ENCODE measurements around the gene SLC25A20.
A peak's percentile ranks its signal among the peaks of the same experiment; 100 is the strongest.

Gene SLC25A20

DNA sequence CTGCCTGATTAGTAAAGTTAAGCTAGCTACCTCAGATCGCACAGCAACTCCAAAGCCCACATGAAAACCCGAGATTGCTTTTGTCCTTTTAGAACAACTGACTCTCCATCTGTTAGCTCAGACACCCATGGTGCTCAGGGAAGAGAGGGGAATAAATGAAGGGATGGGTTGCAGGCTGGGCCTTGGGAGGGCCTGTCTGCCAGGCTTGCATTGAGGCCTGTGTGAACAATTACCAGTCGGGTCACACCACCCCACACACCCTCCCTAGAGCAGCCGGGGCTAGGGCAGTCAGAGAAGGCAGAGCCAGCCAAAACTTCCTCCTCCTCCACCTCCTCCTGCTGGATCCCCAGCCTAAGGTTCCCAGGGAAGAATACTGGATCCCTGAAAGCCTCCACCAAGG lies 42.2 kb downstream of the SLC25A20 start:
- TF ChIP-seq, protein P1, sequence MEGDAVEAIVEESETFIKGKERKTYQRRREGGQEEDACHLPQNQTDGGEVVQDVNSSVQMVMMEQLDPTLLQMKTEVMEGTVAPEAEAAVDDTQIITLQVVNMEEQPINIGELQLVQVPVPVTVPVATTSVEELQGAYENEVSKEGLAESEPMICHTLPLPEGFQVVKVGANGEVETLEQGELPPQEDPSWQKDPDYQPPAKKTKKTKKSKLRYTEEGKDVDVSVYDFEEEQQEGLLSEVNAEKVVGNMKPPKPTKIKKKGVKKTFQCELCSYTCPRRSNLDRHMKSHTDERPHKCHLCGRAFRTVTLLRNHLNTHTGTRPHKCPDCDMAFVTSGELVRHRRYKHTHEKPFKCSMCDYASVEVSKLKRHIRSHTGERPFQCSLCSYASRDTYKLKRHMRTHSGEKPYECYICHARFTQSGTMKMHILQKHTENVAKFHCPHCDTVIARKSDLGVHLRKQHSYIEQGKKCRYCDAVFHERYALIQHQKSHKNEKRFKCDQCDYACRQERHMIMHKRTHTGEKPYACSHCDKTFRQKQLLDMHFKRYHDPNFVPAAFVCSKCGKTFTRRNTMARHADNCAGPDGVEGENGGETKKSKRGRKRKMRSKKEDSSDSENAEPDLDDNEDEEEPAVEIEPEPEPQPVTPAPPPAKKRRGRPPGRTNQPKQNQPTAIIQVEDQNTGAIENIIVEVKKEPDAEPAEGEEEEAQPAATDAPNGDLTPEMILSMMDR (conservative IDR thresholded peaks at IDR 0.05; ENCODE audit: low read length) = no peak
- H3K4me3 ChIP-seq (ENCODE audit: low read length) = no peak overlapping the region
- no peak for DNase-seq (ENCODE audit: low read depth)

DNA sequence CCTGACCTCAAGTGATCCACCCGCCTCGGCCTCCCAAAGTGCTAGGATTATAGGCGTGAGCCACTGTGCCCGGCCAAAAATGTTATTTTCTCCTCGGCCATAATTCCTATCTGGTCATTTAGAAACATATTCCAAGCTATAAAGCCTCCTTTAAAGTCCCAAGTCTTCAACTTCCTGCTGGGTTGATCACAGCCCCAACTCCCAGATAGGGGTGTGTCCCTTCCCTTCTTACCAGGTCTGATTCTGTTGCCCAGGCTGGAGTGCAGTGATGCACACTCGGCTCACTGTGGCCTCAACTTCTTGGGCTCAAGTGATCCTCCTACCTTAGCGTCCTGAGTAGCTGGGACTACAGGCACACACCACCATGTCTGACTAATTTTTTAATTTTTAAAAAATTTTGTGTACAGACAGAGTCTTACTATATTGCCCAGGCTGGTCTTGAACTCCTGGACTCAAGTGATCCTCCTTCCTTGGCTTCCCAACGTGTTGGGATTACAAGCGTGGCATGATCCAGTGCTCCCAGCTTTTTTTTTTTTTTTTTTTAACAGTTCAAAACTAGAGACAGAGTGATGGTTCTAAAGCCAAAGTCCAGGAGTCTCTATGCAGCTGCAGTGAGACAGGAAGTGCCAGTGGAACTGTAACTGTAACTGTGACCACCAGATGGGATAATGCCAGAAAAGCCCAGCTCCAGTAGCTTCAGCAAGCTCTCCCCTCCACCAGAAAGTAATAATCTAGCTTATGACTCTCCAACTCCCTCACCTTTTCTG lies 42.8 kb downstream of the SLC25A20 start:
- DNase-seq (ENCODE audit: low read depth) = no peak
- H3K4me3 ChIP-seq (ENCODE audit: low read length) = no peak overlapping the region
- TF ChIP-seq, protein P1 (conservative IDR thresholded peaks at IDR 0.05; ENCODE audit: low read length) = no peak

DNA sequence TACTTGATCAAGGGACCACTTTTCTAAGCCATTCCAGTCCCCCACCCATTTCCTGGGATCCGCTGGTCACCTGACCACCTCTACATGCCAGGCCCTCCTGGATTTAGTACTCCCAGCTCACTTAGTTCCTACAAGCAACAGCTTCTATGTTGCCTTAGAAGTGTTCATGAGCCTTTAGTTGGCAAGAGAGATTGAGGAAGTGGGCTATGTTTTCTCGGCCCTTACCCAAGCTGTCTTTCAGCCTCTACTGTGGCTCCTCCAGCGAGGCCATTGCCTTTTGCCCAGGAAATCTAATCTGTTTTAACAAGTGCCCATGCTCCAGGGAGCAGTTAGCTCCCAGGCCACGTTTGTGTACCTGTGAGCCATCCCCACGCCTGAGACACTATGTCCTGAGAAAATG lies 46.5 kb downstream of the SLC25A20 start:
- no peak overlapping the region for H3K4me3 ChIP-seq (ENCODE audit: low read length)
- no peak for DNase-seq (ENCODE audit: low read depth)
- TF ChIP-seq, protein P1 (conservative IDR thresholded peaks at IDR 0.05; ENCODE audit: low read length) = no peak

DNA sequence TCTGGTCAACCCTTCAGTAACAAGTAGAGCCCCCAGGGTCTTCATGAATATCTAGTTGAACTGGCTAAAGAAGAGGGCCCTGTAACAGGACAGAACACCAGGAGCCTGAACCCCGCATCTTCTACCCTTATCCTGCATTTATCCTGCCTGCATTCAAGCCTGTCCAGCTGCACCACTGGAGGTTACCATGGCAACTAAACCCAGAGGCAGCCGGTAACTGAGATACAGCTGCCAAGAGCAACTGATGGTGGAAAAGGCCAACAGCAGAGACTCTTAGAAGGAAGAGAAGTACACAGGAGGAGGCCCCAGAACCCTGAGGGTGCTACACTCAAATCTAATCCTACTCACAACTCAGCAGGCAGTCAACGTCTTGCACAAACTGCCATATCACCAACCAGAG lies 47.3 kb downstream of the SLC25A20 start:
- TF ChIP-seq, protein P1 (conservative IDR thresholded peaks at IDR 0.05; ENCODE audit: low read length) = no peak
- DNase-seq (ENCODE audit: low read depth) = no peak
- H3K4me3 ChIP-seq (ENCODE audit: low read length) = no peak overlapping the region

DNA sequence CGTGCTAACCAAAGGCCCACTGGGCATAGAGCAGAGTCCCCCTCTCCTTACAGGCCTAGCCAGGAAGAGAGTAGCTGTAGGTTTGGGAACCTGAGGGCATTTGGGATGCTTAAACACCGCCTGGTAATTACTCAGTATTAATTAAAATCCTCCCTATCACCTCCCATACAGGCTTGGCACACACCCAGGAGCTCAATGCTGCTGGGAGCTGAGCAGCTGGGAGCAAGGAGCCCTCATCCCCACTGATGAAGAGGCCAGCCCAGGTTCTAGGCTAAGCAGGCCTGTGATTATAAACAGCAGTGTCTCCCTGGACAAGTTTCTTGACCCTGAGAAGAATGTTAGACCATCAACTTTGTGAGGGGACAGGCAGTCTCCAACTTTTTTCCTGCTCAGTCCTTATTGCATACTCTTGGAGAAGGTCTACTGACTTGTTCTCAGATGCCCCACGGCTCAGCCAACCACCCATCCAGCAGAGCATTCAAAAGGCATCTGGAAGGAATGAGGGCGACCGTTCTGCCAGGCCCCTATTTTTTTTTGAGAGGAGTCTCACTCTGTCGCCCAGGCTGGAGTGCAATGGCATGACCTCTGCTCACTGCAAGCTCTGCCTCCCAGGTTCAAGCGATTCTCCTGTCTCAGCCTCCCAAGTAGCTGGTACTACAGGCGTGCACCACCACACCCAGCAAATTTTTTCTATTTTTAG lies 49.7 kb downstream of the SLC25A20 start:
- H3K4me3 ChIP-seq (ENCODE audit: low read length) = no peak overlapping the region
- TF ChIP-seq, protein P1 (conservative IDR thresholded peaks at IDR 0.05; ENCODE audit: low read length) = no peak
- DNase-seq (ENCODE audit: low read depth) = no peak

DNA sequence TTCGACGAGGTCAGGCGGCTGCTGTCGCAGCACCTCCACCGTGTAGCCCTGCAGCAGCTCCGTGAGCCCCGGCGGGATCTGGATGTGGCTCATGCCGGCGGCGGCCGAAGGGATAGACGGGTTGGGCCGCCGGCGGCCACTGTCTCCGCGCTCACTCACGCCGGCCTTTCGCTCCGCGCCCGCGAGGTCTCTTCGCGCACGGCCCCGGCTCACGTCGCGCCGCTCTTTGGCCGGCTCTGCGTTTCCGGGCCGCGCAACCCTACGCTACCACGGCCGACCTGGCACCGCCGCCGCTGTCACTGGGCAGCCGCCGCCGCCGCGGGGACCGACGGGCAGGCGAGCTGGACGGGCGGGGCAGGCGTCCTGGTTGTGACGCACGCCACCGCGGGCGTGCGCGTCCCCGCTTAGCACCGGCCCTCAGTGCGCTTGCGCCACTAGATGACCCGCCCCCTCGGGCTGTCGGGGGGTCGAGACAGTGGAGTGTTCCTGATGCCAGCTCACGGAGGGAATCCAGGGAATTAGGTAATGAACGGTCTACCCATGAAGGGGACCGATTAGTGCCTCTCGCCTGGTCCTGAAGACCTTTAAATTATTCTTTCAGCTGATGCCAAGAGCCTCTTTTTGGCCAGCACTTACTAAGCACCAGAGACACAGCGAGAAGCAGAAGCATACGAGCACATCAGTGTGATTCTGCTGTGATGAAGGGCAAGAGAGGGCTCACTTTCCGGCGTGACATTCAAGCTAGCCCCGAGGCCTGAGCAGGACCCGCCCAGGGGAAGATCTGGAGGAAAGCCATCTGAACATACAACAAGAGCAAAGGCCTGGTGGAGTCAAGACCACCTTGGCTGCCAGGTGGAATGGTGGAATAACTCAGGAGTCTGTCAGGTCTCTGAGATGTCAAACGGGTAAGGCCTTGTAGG lies 50.9 kb downstream of the SLC25A20 start, which contains the start of gene PRKAR2A:
TSS of gene PRKAR2A (minus strand) at position 371 of the 920 bp plus-strand sequence. CDS start at position 93, 278 bp downstream.
- H3K4me3 ChIP-seq (ENCODE audit: low read length) = peak within 1 kb of the TSS; percentile 84
- TF ChIP-seq, protein P1 (conservative IDR thresholded peaks at IDR 0.05; ENCODE audit: low read length) = no peak
- DNase-seq (ENCODE audit: low read depth) = peak; percentile 87
